Right renal cortex interstitium (tissue), 3 donors: Measurements from ENCODE around the gene RAP1GDS1. TPM values are rescaled to one million over a fixed set of nuclear protein-coding genes. Genes with fewer than 3 reads are reported as not detected.

Source experiments
- DNase-seq, 3 donors: peaks; one replicate each; pipeline ENCODE4 v3.0.0-alpha.2; 2013; ENCODE audit warnings: low read depth in 3 of 3, low spot score in 2 of 3
- polyA plus RNA-seq, 3 donors: library from polyadenylated mRNA; unstranded; fragments of 120-200 nt; gene quantifications; one replicate each; pipeline ENCODE4 v1.2.1, GENCODE V29; 2013; ENCODE audit not compliant: insufficient read length in 3 of 3

The RAP1GDS1 gene
- 10 to 100 TPM; 36.8 to 37.5 (median 37.1) TPM for polyA plus RNA-seq

GRCh38 chr4:98260579-98261404 lies at the start of gene RAP1GDS1:
RAP1GDS1 (plus strand) TSS chr4:98261384; CDS start chr4:98261566, 182 bp downstream.
- DNase-seq: peak; percentile 74 to 94 (median 88)

DNA sequence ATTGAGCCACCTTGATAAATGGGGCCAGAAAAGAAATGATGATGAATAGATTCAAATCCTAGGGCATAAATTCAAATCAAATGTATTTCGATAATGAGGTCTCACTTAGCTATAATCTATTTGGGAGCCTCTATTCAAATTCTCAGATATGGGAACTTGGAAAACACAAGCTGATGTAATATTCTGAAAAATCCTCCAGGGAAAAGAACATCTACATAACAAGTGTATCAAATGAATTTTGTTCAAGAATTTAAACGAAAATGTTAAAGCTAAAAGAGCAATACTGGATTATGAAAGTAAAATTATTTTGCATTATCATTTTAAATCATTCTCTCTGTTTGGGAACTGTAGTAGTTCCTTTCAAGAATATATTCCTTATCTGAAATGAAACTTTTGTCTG lies 38.9 kb upstream of the RAP1GDS1 start:
- DNase-seq: no peak

DNA sequence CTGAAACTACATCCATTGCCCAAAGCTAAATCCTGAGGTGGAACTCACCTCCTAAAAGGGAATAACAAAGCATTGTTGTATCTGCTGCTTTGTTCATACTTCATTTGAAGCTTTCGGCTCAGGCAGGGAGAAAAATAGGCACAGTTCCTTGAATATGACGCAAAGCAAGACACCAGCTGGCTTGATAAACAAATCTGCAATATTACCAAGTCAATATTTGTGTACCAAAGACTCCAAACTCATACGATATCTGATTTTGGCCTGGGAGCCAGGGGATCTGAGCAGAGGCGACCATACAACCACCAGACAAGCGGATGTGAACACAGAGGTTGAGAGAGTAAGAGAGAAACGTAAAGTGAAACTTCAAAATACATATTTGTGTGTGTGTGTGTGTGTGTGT lies 34.8 kb upstream of the RAP1GDS1 start:
- no peak for DNase-seq

GRCh38 chr4:98230961-98231360 lies 30.2 kb upstream of the RAP1GDS1 start:
- no peak for DNase-seq

DNA sequence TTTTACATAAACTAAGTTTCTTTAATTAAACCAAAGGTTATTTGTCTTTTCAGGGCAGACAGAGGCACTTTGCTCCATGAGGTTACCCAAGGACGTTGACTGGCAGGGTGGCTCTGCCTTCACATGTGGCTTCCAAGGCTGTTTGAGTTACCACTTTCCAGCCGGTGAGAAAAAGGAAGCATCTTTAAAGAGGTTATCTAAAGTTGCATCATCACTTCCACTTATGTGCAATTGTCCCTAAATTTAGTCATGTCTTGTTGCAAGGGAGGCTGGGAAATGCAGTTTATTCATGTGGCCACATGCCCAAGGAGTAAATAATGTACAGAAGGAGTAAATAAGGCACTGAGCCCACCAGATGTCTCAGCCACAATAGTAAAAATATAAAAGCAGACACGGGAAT lies 29.0 kb upstream of the RAP1GDS1 start:
- no peak for DNase-seq

- DNase-seq: no peak
Observed at GRCh38 chr4:98237204-98237603, 24.0 kb upstream of the RAP1GDS1 start.

DNA sequence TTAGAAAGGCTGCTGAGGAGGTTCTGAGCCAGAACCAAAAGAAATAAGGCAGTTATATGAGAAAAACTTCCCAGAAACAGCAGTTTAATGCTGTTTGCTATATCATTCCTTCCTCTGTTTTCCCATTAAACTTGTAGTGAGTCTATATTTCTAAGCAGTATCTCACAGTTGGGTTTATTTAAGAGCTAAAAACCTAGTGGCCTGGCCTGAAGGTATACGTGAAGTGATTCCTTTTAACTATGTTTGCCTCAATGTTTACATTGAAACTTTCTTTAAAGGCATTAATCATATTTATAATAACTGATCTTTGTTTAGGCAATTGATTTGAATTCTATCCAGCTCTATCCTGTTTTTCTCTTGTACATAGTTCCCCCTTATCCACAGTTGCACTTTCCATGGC lies 19.1 kb upstream of the RAP1GDS1 start:
- DNase-seq: no peak

GRCh38 chr4:98242538-98242937 lies 18.6 kb upstream of the RAP1GDS1 start:
- DNase-seq: no peak

GRCh38 chr4:98245226-98245625 lies 16.0 kb upstream of the RAP1GDS1 start:
- DNase-seq: no peak

DNA sequence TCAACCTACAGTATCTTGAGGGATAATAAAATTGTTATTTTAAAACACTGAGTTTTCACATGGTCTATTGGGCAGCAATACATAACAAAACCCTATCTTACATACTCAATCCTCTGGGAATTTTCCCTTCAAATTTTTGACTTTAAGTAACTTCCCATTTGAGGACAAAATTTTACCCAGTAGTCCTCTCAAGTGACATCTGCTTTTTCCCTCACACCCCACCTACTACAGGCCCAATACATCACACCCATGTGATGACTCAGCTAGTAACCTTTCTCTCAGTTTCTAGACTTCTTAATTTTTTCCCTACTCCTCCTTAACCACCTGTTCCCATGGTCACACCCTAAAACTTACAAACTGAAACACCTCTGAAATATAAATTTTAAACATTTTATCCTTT lies 12.2 kb upstream of the RAP1GDS1 start:
- DNase-seq: no peak

GRCh38 chr4:98249831-98250230 lies 11.4 kb upstream of the RAP1GDS1 start:
- DNase-seq: no peak

DNA sequence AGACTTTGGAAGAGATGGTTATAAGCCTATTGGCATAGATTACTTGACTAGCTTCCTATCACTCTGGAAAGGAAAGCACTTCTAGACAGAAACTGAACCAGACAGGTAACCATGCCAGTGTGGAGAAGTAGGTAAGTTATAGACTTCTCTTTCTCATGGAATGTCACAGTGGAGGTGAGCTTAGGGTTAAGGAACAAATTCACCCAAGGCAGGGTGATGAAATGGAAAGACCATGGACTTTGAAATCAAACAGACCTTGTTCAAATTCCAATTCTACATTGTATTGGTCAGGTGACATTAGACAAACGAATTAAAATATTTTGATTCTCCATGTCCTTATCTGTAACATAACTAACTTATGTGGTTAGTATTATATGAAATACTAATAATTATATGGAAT lies 7.7 kb upstream of the RAP1GDS1 start:
- no peak for DNase-seq

GRCh38 chr4:98260047-98260578 lies 1.1 kb upstream of the RAP1GDS1 start:
- DNase-seq: peak in 2 of 3 donors; percentile 43 to 51

GRCh38 chr4:98261405-98262291 lies 464 bp downstream of the RAP1GDS1 start:
- peak; percentile 36 to 48 (median 43) for DNase-seq

- DNase-seq: peak in 2 of 3 donors; percentile 2 to 4
Observed at GRCh38 chr4:98262431-98262830, 1.2 kb downstream of the RAP1GDS1 start.

DNA sequence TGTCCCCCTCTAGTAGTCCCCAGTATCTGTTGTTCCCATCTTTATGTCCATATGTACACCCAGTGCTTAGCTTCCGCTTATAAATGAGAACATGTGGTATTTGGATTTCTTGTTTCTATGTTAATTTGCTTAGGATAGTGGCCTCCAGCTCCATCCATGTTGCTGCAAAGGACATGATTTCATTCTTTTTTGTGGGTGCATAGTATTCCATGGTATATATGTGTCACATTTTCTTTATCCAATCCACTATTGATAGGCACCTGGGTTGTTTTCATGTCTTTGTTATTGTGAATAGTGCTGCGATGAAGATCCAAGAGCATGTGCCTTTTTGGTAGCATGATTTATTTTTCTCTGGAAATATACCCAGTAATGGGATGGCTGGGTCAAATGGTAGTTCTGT lies 6.3 kb downstream of the RAP1GDS1 start:
- DNase-seq: no peak

DNA sequence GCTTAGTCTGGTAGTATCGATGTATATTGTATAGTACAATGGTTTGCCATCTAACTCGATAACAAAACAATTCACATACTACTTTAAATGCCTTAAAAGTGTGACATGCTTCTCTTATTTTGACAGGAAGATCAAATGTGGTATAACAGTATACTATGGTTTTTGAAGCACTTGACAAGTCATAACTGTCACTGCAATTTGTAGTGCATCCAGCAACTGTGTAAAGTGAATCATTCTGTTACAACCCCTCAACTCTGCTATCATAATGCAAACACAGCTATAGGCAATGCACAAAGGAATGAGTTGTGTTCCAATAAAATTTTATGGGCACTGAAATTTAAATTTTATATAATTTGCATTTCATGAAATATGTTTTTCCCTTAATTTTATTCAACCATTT lies 14.0 kb downstream of the RAP1GDS1 start:
- DNase-seq: no peak

DNA sequence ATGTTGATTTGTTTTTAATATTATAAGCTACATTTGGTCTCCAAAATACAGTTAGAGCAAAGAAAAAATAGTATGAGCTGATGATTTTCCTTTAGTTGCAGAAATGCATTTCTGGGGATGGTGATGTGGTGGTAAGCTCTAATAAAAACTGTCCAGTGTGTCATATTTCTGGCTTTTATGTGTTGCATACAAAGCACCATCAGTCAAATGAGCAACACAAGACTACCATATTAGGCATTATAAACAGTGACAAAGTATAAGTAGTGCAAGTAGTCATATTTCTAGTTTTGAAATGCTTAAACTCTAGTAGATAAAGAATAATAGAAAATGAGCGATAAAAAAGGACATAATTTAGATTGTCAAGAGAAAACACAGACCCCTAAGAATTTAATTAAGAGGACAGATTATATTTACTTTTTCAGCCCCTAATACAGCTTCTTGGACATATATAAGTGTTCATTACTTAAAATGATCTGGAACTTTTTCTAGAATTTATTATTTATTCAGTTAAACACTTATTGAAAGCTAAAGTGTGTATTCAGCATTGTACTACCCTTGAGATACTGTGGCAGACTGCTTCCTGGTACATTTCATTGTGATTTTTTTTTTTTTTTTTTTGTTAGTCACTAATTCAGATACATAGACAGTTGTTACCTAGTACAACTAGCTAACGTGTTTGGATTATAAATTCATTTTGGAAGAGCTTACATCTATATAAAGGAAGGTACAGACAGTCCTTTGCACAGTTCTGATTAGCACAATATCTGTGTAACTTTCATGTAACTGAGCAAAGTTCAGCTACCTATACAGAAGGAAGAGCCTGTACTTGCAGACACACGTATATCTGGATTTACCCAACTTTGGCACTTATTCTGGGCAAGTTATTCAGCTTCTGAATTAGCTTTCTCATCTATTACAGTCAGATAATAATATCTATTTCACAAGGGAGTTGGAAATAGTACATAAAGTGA lies 22.3 kb downstream of the RAP1GDS1 start:
- no peak for DNase-seq

- no peak for DNase-seq
Observed at GRCh38 chr4:98284640-98285046, 23.5 kb downstream of the RAP1GDS1 start.

DNA sequence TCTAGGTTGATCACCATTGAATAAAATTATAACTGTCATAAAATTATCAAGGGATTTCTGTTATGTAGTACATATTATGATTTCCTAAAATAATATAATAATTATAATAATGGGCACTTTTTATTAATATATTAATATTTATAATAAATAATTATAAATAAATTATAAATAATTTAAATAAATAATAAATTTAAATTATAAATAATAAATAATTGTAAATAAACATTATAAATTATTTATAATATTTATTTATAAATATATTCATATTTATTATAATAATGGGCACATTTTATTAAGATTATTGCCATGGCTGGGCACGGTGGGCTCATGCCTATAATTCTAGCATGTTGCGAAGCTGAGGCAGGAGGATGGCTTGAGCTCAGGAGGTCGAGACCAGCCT lies 24.5 kb downstream of the RAP1GDS1 start:
- no peak for DNase-seq
